ENCODE data around the gene PDZD8. TPM values are rescaled to one million over a fixed set of nuclear protein-coding genes. Genes with fewer than 3 reads are reported as not detected.

The PDZD8 gene
- polyA plus RNA-seq, 1 donor from 2014 or later: 16.3 TPM

DNA sequence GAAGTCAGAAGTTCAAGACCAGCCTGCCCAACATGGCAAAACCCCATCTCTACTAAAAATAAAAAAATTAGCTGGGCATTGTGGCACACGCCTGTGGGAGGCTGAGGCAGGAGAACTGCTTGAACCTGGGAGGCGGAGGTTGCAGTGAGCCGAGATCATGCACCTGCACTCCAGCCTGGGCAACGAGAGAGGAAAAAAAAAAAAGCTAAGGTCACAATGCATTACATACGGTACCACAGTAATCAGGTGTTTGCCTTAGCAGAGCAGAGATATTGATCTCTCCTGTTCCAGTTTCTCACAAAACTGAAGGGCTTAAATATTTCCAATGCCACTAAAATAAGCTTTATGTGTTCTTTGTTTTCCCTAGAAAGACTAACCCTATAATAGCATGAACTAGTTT is 7.5 kb downstream of the PDZD8 start:
- no peaks in the 10 kb centered on the region for H3K9me3 ChIP-seq (ENCODE audit: low read length)
- no peak overlapping the region for H3K4me2 ChIP-seq (ENCODE audit: low read length)
- H2AFZ ChIP-seq (ENCODE audit: low read depth, low read length): no peak overlapping the region
- no peak overlapping the region for H3K4me3 ChIP-seq (ENCODE audit: low read length)
- no peaks in the 10 kb centered on the region for H3K9me2 ChIP-seq (ENCODE audit: insufficient read depth, low read length)
- H4K20me1 ChIP-seq (ENCODE audit: insufficient read depth): no peaks in the 10 kb centered on the region
- H3F3A ChIP-seq (ENCODE audit: insufficient read depth, low read length, poor library complexity, severe bottlenecking): no peaks in the 10 kb centered on the region
- peaks cover 77% of the 10 kb centered on the region for H3K79me2 ChIP-seq (replicated peaks; ENCODE audit: insufficient read depth, low read length)
- H3K27ac ChIP-seq (ENCODE audit: low read length): no peak overlapping the region
- H3K27me3 ChIP-seq (ENCODE audit: insufficient read depth, low read depth, low read length): no peaks in the 10 kb centered on the region
- no peak overlapping the region for H3K9ac ChIP-seq (ENCODE audit: low read length)
- no peaks in the 10 kb centered on the region for H3K36me3 ChIP-seq (ENCODE audit: insufficient read depth, low read length)
- no peak for TF ChIP-seq TAF1 (IDR thresholded peaks at IDR 0.05; ENCODE audit: low read depth)
- TF ChIP-seq, protein P1, sequence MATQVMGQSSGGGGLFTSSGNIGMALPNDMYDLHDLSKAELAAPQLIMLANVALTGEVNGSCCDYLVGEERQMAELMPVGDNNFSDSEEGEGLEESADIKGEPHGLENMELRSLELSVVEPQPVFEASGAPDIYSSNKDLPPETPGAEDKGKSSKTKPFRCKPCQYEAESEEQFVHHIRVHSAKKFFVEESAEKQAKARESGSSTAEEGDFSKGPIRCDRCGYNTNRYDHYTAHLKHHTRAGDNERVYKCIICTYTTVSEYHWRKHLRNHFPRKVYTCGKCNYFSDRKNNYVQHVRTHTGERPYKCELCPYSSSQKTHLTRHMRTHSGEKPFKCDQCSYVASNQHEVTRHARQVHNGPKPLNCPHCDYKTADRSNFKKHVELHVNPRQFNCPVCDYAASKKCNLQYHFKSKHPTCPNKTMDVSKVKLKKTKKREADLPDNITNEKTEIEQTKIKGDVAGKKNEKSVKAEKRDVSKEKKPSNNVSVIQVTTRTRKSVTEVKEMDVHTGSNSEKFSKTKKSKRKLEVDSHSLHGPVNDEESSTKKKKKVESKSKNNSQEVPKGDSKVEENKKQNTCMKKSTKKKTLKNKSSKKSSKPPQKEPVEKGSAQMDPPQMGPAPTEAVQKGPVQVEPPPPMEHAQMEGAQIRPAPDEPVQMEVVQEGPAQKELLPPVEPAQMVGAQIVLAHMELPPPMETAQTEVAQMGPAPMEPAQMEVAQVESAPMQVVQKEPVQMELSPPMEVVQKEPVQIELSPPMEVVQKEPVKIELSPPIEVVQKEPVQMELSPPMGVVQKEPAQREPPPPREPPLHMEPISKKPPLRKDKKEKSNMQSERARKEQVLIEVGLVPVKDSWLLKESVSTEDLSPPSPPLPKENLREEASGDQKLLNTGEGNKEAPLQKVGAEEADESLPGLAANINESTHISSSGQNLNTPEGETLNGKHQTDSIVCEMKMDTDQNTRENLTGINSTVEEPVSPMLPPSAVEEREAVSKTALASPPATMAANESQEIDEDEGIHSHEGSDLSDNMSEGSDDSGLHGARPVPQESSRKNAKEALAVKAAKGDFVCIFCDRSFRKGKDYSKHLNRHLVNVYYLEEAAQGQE (IDR thresholded peaks at IDR 0.05; ENCODE audit: borderline replicate concordance): no peak

- no peaks in the 10 kb centered on the region for H3K9me3 ChIP-seq (ENCODE audit: low read length)
- no peaks in the 10 kb centered on the region for H3K27me3 ChIP-seq (ENCODE audit: insufficient read depth, low read depth, low read length)
- H3K4me3 ChIP-seq (ENCODE audit: low read length): no peak overlapping the region
- no peak overlapping the region for H3K4me2 ChIP-seq (ENCODE audit: low read length)
- H3K9ac ChIP-seq (ENCODE audit: low read length): no peak overlapping the region
- H3K36me3 ChIP-seq (ENCODE audit: insufficient read depth, low read length): no peaks in the 10 kb centered on the region
- no peaks in the 10 kb centered on the region for H4K20me1 ChIP-seq (ENCODE audit: insufficient read depth)
- no peaks in the 10 kb centered on the region for H3K9me2 ChIP-seq (ENCODE audit: insufficient read depth, low read length)
- no peak for TF ChIP-seq POLR2AphosphoS5 (IDR thresholded peaks at IDR 0.05)
- TF ChIP-seq EZH2 (IDR thresholded peaks at IDR 0.05; ENCODE audit: borderline replicate concordance, insufficient read depth, low read length, poor library complexity, severe bottlenecking): no peak
- TF ChIP-seq TAF1 (IDR thresholded peaks at IDR 0.05; ENCODE audit: low read depth): no peak
- TF ChIP-seq RAD21 (conservative IDR thresholded peaks at IDR 0.05): no peak
- TF ChIP-seq, protein P2, sequence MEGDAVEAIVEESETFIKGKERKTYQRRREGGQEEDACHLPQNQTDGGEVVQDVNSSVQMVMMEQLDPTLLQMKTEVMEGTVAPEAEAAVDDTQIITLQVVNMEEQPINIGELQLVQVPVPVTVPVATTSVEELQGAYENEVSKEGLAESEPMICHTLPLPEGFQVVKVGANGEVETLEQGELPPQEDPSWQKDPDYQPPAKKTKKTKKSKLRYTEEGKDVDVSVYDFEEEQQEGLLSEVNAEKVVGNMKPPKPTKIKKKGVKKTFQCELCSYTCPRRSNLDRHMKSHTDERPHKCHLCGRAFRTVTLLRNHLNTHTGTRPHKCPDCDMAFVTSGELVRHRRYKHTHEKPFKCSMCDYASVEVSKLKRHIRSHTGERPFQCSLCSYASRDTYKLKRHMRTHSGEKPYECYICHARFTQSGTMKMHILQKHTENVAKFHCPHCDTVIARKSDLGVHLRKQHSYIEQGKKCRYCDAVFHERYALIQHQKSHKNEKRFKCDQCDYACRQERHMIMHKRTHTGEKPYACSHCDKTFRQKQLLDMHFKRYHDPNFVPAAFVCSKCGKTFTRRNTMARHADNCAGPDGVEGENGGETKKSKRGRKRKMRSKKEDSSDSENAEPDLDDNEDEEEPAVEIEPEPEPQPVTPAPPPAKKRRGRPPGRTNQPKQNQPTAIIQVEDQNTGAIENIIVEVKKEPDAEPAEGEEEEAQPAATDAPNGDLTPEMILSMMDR (IDR thresholded peaks at IDR 0.05; ENCODE audit: poor library complexity, severe bottlenecking): no peak
- no peak for TF ChIP-seq SMC3 (conservative IDR thresholded peaks at IDR 0.05; ENCODE audit: poor library complexity)
- TF ChIP-seq EP300 (conservative IDR thresholded peaks at IDR 0.05; ENCODE audit: poor library complexity, severe bottlenecking): no peak
- no peak for TF ChIP-seq MXI1 (conservative IDR thresholded peaks at IDR 0.05; ENCODE audit: poor library complexity, severe bottlenecking)
- TF ChIP-seq, protein P1 (IDR thresholded peaks at IDR 0.05; ENCODE audit: borderline replicate concordance): no peak
- H3K79me2 ChIP-seq (replicated peaks; ENCODE audit: insufficient read depth, low read length): peaks cover 73% of the 10 kb centered on the region
- no peak overlapping the region for H2AFZ ChIP-seq (ENCODE audit: low read depth, low read length)
- no peak overlapping the region for H3K27ac ChIP-seq (ENCODE audit: low read length)
- no peaks in the 10 kb centered on the region for H3F3A ChIP-seq (ENCODE audit: insufficient read depth, low read length, poor library complexity, severe bottlenecking)
Observed at GRCh38 chr10:117366741-117367140, 8.5 kb downstream of the PDZD8 start.
